Suprapubic skin (tissue), 3 donors: ENCODE data around the gene GJB3.

ENCODE experiments used
- CTCF ChIP-seq, 2 donors: fragments of 200-600 bp in 1 of 2; fragments of 450-650 bp in 1 of 2; sonication (generic) in 1 of 2; IDR thresholded peaks; one replicate each; pipeline ENCODE4 v1.5.1; 2016 to 2019; ENCODE audit warnings: antibody characterized with exemption in 2 of 2, mild to moderate bottlenecking in 1 of 2, moderate library complexity in 1 of 2
- EP300 ChIP-seq: sonication (generic); formaldehyde crosslinking; IDR thresholded peaks from one replicate; pipeline ENCODE4 v1.6.1; 2017; ENCODE audit warnings: antibody characterized with exemption

DNA sequence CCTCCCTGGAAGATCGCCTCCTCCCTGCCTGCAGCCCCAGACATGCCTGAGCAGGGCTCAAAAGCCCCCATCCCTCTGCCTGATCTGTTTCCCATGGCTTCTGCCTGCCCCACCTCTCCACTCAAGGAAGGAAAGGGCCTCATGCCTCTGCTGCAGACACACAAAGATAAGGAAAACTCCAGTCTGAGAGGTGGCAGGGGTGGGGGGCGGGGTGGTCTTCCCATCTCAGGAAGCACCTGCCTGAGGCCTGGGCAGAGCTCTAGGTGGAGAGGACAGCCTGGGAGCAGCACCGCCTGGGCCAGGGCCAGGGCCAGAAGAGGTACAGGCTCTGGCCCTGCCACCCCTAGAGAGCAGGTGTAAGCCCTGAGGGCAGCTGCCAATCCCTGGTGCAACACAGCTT is 4.1 kb upstream of the GJB3 start:
- TF ChIP-seq CTCF (IDR thresholded peaks at IDR 0.05): no peak
- TF ChIP-seq EP300: no peak
